HL-60 (cell line): Measurements from ENCODE around the gene MYCBP2.
"Not testable (repeated sequence)": the region's sequence is repeated elsewhere in the genome, so short reads cannot be mapped to it uniquely, and the experiment has no call there.

Source experiments
- DNase-seq, 2 experiments: peaks; one replicate each; pipeline ENCODE4 v3.0.0-alpha.2; 2010 to 2020; ENCODE audit warnings: low read depth in 1 of 2, low spot score in 1 of 2
- H3K27ac ChIP-seq: fragments of 250-450 bp; sonication (Bioruptor Pico); replicated peaks from 2 replicates; pipeline ENCODE4 v1.5.1; 2020; ENCODE audit warnings: mild to moderate bottlenecking, moderate library complexity
- H3K27me3 ChIP-seq: fragments of 250-450 bp; sonication (Bioruptor Pico); 2 replicates; pipeline ENCODE4 v1.5.1; 2021; ENCODE audit warnings: mild to moderate bottlenecking, moderate library complexity; ENCODE audit not compliant: insufficient read depth, poor library complexity, severe bottlenecking
- H3K4me3 ChIP-seq: replicated peaks from 2 replicates; pipeline ENCODE4 v1.5.1; 2011; ENCODE audit warnings: mild to moderate bottlenecking, control low read depth, low read length; ENCODE audit not compliant: insufficient read depth
- CTCF ChIP-seq: IDR thresholded peaks from one replicate; pipeline ENCODE4 v1.5.1; 2011; ENCODE audit warnings: low read length, control low read depth, inconsistent platforms; ENCODE audit not compliant: insufficient read depth
- GABPA ChIP-seq: IDR thresholded peaks from 2 replicates; pipeline ENCODE4 v1.6.1; 2012; ENCODE audit warnings: low read depth
- POLR2AphosphoS5 ChIP-seq: IDR thresholded peaks from 2 replicates; pipeline ENCODE4 v1.6.1; 2012; ENCODE audit warnings: low read depth
- REST ChIP-seq: IDR thresholded peaks from 2 replicates; pipeline ENCODE4 v1.6.1; 2012; ENCODE audit warnings: low read depth; ENCODE audit not compliant: insufficient replicate concordance
- SPI1 ChIP-seq: IDR thresholded peaks from 2 replicates; pipeline ENCODE4 v1.6.1; 2012; ENCODE audit warnings: low read depth, mild to moderate bottlenecking, borderline replicate concordance

MYCBP2 gene

DNA sequence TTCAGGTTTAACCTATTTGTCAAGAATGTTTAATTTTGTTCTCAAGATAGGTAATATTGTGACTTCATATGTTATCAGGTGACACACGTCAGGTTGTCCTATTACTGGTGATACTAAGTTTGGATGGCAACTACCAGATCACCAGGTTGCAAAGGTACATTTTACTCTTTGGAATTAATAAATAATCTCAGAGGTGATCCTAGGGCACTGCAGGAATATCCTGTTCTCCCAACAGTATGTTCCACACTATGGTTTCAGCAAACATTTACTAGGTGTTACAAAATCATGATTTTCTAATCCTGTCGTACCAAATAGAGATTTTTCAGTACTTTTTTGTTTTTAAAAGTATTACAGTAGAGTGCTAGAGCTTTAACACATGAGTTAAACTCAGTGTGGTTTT, 29.3 kb upstream of the MYCBP2 start:
- Histone ChIP-seq H3K4me3 (no peak overlapping the region), H3K27me3 (no peaks in the 10 kb centered on the region), H3K27ac (no peak overlapping the region)
- TF ChIP-seq GABPA, result no peak
- TF ChIP-seq CTCF, result no peak
- TF ChIP-seq POLR2AphosphoS5, result no peak
- no peak for TF ChIP-seq REST
- TF ChIP-seq SPI1, result no peak
- DNase-seq, result no peak

- Histone ChIP-seq H3K27me3 (no peaks in the 10 kb centered on the region), H3K27ac (peak overlapping the region; percentile 30), H3K4me3 (no peak overlapping the region)
- TF ChIP-seq CTCF, result no peak
- peak; percentile 93 for TF ChIP-seq SPI1
- no peak for DNase-seq
Measured at GRCh38 chr13:77353995-77354394, 27.1 kb upstream of the MYCBP2 start.

- TF ChIP-seq CTCF (no peak), SPI1 (peak; percentile 56; the same call in 1 of the 2 replicates)
- no peaks in the 10 kb centered on the region for H3K27me3 ChIP-seq
- H3K27ac ChIP-seq, result no peak overlapping the region
- no peak overlapping the region for H3K4me3 ChIP-seq
- peak in 1 of 2 experiments; percentile 68 for DNase-seq
Measured at GRCh38 chr13:77351315-77351714, 24.4 kb upstream of the MYCBP2 start.

- H3K4me3 ChIP-seq, result no peak overlapping the region
- TF ChIP-seq POLR2AphosphoS5 (no peak), CTCF (no peak)
- H3K27ac ChIP-seq, result no peak overlapping the region
- no peaks in the 10 kb centered on the region for H3K27me3 ChIP-seq
- no peak for DNase-seq
Measured at GRCh38 chr13:77350811-77351210, 23.9 kb upstream of the MYCBP2 start.

DNA sequence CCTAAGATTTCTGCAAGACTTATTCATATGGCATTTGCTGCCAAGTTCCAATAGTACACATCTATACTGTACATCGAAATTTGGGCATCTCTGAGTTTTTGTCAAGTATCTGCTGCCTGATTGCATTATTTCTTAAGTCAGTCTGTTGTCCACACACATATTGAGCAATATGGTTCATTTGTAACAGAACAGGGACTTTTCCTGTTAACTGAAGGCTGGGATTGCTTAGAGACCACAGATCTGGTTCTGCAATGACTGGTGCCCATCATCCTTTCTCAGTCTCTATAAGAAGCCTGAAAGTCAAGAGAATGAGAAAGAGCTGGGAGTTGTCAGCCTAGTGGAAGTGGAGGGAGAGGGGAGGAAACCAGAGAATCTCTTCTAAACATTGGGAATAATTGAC, 22.5 kb upstream of the MYCBP2 start:
- TF ChIP-seq REST, result no peak
- no peak for TF ChIP-seq POLR2AphosphoS5
- no peak for TF ChIP-seq GABPA
- no peak for TF ChIP-seq SPI1
- TF ChIP-seq CTCF, result no peak
- no peak overlapping the region for H3K4me3 ChIP-seq
- H3K27ac ChIP-seq, result no peak overlapping the region
- peak; percentile 55 to 64 for DNase-seq
- no peaks in the 10 kb centered on the region for H3K27me3 ChIP-seq

- H3K27ac ChIP-seq, H3K4me3 ChIP-seq, H3K27me3 ChIP-seq, DNase-seq: not testable (repeated sequence)
Measured at GRCh38 chr13:77347351-77347750, 20.5 kb upstream of the MYCBP2 start.
